Measurements from ENCODE around the gene CCDC171.

Gene CCDC171

GRCh38 chr9:15867988-15868387 is 315.1 kb downstream of the CCDC171 start:
- Histone ChIP-seq H3K4me2 (ENCODE audit: low read length) (no peak overlapping the region), H3K4me3 (ENCODE audit: low read length) (no peak overlapping the region), H3K36me3 (replicated peaks; ENCODE audit: low read depth, low read length) (no peaks in the 10 kb centered on the region), H3K9ac (ENCODE audit: low read length) (no peak overlapping the region), H3K79me2 (ENCODE audit: low read length) (no peaks in the 10 kb centered on the region), H4K20me1 (ENCODE audit: insufficient read depth, low read length) (no peaks in the 10 kb centered on the region), H2AFZ (ENCODE audit: low read depth, low read length) (no peak overlapping the region), H3K27ac (ENCODE audit: low read length) (no peak overlapping the region), H3K9me3 (ENCODE audit: insufficient read depth, low read length) (no peaks in the 10 kb centered on the region), H3K4me1 (ENCODE audit: low read length) (no peaks in the 10 kb centered on the region), H3K27me3 (ENCODE audit: low read depth, low read length) (peaks cover 3% of the 10 kb centered on the region; the same call in 1 of the 2 replicates)
- TF ChIP-seq CTCF (IDR thresholded peaks at IDR 0.05; ENCODE audit: low read depth, low read length) (no peak), EZH2phosphoT487 (IDR thresholded peaks at IDR 0.05; ENCODE audit: low read depth) (no peak)

GRCh38 chr9:15873573-15874177 is 320.8 kb downstream of the CCDC171 start:
- Histone ChIP-seq H3K4me1 (ENCODE audit: low read length) (no peaks in the 10 kb centered on the region), H3K4me3 (ENCODE audit: low read length) (no peak overlapping the region), H3K27me3 (ENCODE audit: low read depth, low read length) (no peaks in the 10 kb centered on the region), H2AFZ (ENCODE audit: low read depth, low read length) (no peak overlapping the region), H3K9ac (ENCODE audit: low read length) (no peak overlapping the region), H3K9me3 (ENCODE audit: insufficient read depth, low read length) (no peaks in the 10 kb centered on the region), H3K79me2 (ENCODE audit: low read length) (no peaks in the 10 kb centered on the region), H3K4me2 (ENCODE audit: low read length) (no peak overlapping the region), H3K36me3 (replicated peaks; ENCODE audit: low read depth, low read length) (no peaks in the 10 kb centered on the region), H4K20me1 (ENCODE audit: insufficient read depth, low read length) (no peaks in the 10 kb centered on the region), H3K27ac (ENCODE audit: low read length) (no peak overlapping the region)
- TF ChIP-seq CTCF (IDR thresholded peaks at IDR 0.05; ENCODE audit: low read depth, low read length) (peak; percentile 72), EZH2phosphoT487 (IDR thresholded peaks at IDR 0.05; ENCODE audit: low read depth) (no peak)

GRCh38 chr9:15882328-15882727 is 329.5 kb downstream of the CCDC171 start:
- Histone ChIP-seq H4K20me1 (ENCODE audit: insufficient read depth, low read length) (no peaks in the 10 kb centered on the region), H3K4me1 (ENCODE audit: low read length) (no peaks in the 10 kb centered on the region), H3K4me3 (ENCODE audit: low read length) (no peak overlapping the region), H3K36me3 (replicated peaks; ENCODE audit: low read depth, low read length) (no peaks in the 10 kb centered on the region), H3K79me2 (ENCODE audit: low read length) (no peaks in the 10 kb centered on the region), H3K9me3 (ENCODE audit: insufficient read depth, low read length) (no peaks in the 10 kb centered on the region), H3K9ac (ENCODE audit: low read length) (no peak overlapping the region), H3K4me2 (ENCODE audit: low read length) (no peak overlapping the region), H2AFZ (ENCODE audit: low read depth, low read length) (no peak overlapping the region), H3K27ac (ENCODE audit: low read length) (no peak overlapping the region), H3K27me3 (ENCODE audit: low read depth, low read length) (no peaks in the 10 kb centered on the region)
- TF ChIP-seq EZH2phosphoT487 (IDR thresholded peaks at IDR 0.05; ENCODE audit: low read depth) (no peak), CTCF (IDR thresholded peaks at IDR 0.05; ENCODE audit: low read depth, low read length) (no peak)

GRCh38 chr9:15882883-15883282 is 330.0 kb downstream of the CCDC171 start:
- TF ChIP-seq EZH2phosphoT487 (IDR thresholded peaks at IDR 0.05; ENCODE audit: low read depth) (no peak), CTCF (IDR thresholded peaks at IDR 0.05; ENCODE audit: low read depth, low read length) (no peak)
- Histone ChIP-seq H3K4me2 (ENCODE audit: low read length) (no peak overlapping the region), H3K4me3 (ENCODE audit: low read length) (no peak overlapping the region), H3K9ac (ENCODE audit: low read length) (no peak overlapping the region), H3K9me3 (ENCODE audit: insufficient read depth, low read length) (no peaks in the 10 kb centered on the region), H3K79me2 (ENCODE audit: low read length) (no peaks in the 10 kb centered on the region), H4K20me1 (ENCODE audit: insufficient read depth, low read length) (no peaks in the 10 kb centered on the region), H3K27ac (ENCODE audit: low read length) (no peak overlapping the region), H2AFZ (ENCODE audit: low read depth, low read length) (no peak overlapping the region), H3K36me3 (replicated peaks; ENCODE audit: low read depth, low read length) (no peaks in the 10 kb centered on the region), H3K4me1 (ENCODE audit: low read length) (no peaks in the 10 kb centered on the region), H3K27me3 (ENCODE audit: low read depth, low read length) (no peaks in the 10 kb centered on the region)
